Activated T-helper 1 cell treated with Interleukin-2 at 50 U/mL for 16 hours (primary cell): ENCODE measurements around the gene COX7A2L.
"Not testable (repeated sequence)": the region's sequence is repeated elsewhere in the genome, so short reads cannot be mapped to it uniquely, and the experiment has no call there.

Experiments used
- DNase-seq: peaks from one replicate; pipeline ENCODE4 v3.0.0-alpha.2; 2020; ENCODE audit warnings: low read depth

COX7A2L gene

GRCh38 chr2:42360890-42361727 is at the start of gene COX7A2L:
Gene COX7A2L (minus strand): TSS chr2:42361217. CDS start chr2:42361161, 56 bp downstream.
- DNase-seq = peak; percentile 92

DNA sequence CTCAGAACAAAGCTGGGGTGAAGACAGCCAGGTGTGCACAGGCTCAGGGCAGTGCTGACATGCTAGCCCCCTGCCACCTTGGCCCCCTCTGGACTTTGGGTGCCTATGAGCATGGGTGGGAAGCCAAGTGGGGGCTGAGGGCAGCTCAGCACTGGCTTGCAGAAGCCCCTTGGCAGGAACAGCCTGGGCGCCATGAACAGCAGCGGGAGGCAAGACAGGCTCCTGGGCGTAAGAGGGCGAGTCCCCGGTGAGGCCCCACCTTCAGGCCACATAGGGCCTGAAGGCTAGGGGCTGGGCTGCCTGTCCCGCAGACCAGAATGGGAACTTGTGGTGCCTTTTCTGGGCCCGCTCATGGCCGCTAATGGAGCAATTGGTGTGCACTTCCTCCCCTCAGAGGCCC is 47.0 kb upstream of the COX7A2L start:
- no peak for DNase-seq

DNA sequence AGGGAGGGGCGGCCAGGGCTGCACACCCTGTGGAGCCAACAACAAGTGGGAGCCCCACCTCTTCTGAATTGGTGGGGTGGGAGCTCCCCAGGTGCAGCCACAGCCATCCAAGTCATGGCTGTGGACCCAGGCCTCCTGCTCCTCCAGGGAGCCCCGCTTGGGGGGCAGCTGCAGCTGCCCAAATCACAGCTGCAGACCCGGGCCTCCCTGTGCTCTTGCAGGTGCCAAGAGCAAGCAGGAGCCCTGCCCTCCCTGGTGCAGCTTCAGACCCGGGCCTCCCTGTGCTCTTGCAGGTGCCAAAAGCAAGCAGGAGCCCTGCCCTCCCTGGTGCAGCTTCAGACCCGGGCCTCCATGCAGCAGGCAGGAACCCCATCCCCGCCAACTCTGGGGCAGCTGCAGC is 46.5 kb upstream of the COX7A2L start:
- no peak for DNase-seq

GRCh38 chr2:42404676-42405075 is 43.7 kb upstream of the COX7A2L start:
- no peak for DNase-seq

GRCh38 chr2:42401773-42402172 is 40.8 kb upstream of the COX7A2L start:
- no peak for DNase-seq

GRCh38 chr2:42398052-42398451 is 37.0 kb upstream of the COX7A2L start:
- not testable (repeated sequence) for DNase-seq

- not testable (repeated sequence) for DNase-seq
Measured at GRCh38 chr2:42393320-42393719, 32.3 kb upstream of the COX7A2L start.

DNA sequence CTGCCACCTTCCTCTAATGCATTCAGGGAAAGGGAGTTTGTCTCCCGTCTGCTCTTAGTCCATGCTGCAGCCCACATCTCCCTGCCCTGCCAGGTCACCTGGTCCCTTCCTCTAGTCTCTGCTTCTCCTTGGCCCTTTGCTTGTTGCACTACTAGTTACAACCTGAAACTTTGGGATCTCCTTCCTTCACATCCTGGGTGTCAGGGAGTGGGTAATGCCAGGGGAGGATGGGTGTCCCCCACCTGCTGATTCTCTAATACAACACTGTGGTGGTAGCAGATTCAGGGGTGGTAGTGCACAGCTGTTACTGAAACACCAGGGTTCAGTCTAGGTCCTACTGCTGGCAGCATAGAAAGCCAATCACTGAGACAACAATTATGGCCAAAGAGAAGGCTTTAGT is 31.2 kb upstream of the COX7A2L start:
- no peak for DNase-seq

- no peak for DNase-seq
Measured at GRCh38 chr2:42390401-42390969, 29.5 kb upstream of the COX7A2L start.

DNA sequence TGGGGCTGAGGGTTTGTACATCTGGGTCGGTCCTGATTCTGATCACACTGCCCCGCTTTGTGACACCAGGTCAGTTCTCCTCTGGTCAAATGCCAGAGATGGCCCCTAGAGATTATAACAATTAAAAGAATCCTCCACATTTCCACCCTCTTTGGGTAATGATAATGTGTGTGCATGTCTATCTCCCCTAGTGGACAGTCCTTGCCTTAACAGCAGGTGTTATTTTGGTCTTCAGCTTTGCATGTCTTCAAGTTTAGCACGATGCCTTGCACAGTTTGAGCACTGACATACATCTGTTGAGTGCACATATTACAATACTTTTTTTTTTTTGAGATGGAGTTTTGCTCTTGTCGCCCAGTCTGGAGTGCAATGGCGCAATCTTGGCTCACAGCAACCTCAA is 25.7 kb upstream of the COX7A2L start:
- no peak for DNase-seq

GRCh38 chr2:42385225-42385624 is 24.2 kb upstream of the COX7A2L start:
- DNase-seq = no peak

GRCh38 chr2:42383855-42384530 is 23.0 kb upstream of the COX7A2L start:
- no peak for DNase-seq

- no peak for DNase-seq
Measured at GRCh38 chr2:42382144-42382543, 21.1 kb upstream of the COX7A2L start.

- DNase-seq = not testable (repeated sequence)
Measured at GRCh38 chr2:42380026-42380425, 19.0 kb upstream of the COX7A2L start.

DNA sequence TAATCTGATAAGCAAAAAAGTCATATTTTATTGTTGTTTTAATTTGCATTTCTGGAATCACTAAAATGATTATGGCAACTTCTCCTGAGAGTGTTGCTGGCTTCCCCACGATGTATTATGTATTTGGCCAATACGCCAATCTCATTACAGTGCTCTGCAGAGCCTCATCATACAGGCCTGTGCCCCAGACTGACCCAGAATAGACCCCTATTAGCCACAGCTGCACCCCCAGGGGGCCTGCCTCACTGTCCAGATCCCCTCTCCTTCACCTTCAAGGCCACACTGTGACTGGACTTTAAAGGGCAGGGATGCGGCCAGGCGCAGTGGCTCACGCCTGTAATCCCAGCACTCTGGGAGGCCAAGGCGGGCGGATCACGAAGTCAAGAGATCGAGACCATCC is 17.4 kb upstream of the COX7A2L start:
- DNase-seq = no peak

- DNase-seq = no peak
Measured at GRCh38 chr2:42376758-42377157, 15.7 kb upstream of the COX7A2L start.

GRCh38 chr2:42372474-42373200 is 11.6 kb upstream of the COX7A2L start:
- DNase-seq = no peak

GRCh38 chr2:42371611-42372473 is 10.8 kb upstream of the COX7A2L start:
- DNase-seq = no peak

GRCh38 chr2:42369532-42370229 is 8.7 kb upstream of the COX7A2L start:
- no peak for DNase-seq

- DNase-seq = no peak
Measured at GRCh38 chr2:42368817-42369531, 8.0 kb upstream of the COX7A2L start.
